Mesothelial cell of epicardium (in vitro differentiated cells): ENCODE results near the gene TSPAN16. TPM values are rescaled to one million over a fixed set of nuclear protein-coding genes. Genes with fewer than 3 reads are reported as not detected.

Experiments
- DNase-seq, 2 experiments: peaks; one replicate each; pipeline ENCODE4 v3.0.0; 2021; ENCODE audit warnings: low spot score in 2 of 2; ENCODE audit not compliant: unreplicated experiment in 2 of 2
- H3K27ac Mint-ChIP-seq: 2 replicates; pipeline ENCODE4 v1.8.0; 2021; ENCODE audit warnings: mixed read lengths
- H3K27me3 Mint-ChIP-seq: 2 replicates; pipeline ENCODE4 v1.8.0; 2021; ENCODE audit warnings: low read depth, mixed read lengths
- H3K36me3 Mint-ChIP-seq: 2 replicates; pipeline ENCODE4 v1.8.0; 2021; ENCODE audit warnings: mixed read lengths
- H3K4me1 Mint-ChIP-seq: 2 replicates; pipeline ENCODE4 v1.8.0; 2021; ENCODE audit warnings: mixed read lengths
- H3K4me3 Mint-ChIP-seq: 2 replicates; pipeline ENCODE4 v1.8.0; 2021; ENCODE audit warnings: mild to moderate bottlenecking, moderate library complexity, mixed read lengths
- H3K9me3 Mint-ChIP-seq: 2 replicates; pipeline ENCODE4 v1.8.0; 2021; ENCODE audit warnings: mixed read lengths
- CTCF ChIP-seq: fragments of 200-600 bp; sonication (generic); IDR thresholded peaks from one replicate; pipeline ENCODE4 v1.5.0; 2021; ENCODE audit warnings: antibody characterized with exemption; ENCODE audit not compliant: unreplicated experiment
- total RNA-seq: library from RNA; stranded (reverse); gene quantifications from 3 replicates; pipeline ENCODE4 v1.2.1, GENCODE V29; 2021

TSPAN16 gene
- total RNA-seq, 1 donor from 2014 or later, result not detected

- H3K27me3 Mint-ChIP-seq, result no peaks in the 10 kb centered on the region
- TF ChIP-seq CTCF, result no peak
- no peak for DNase-seq
- no peak overlapping the region for H3K27ac Mint-ChIP-seq
- H3K9me3 Mint-ChIP-seq, result no peaks in the 10 kb centered on the region
- peaks cover 7% of the 10 kb centered on the region for H3K36me3 Mint-ChIP-seq
- H3K4me1 Mint-ChIP-seq, result peaks cover 3% of the 10 kb centered on the region
- no peak overlapping the region for H3K4me3 Mint-ChIP-seq
Measured at GRCh38 chr19:11251650-11252314, 44.2 kb upstream of the TSPAN16 start.

GRCh38 chr19:11252665-11253355 is 43.1 kb upstream of the TSPAN16 start:
- no peaks in the 10 kb centered on the region for H3K27me3 Mint-ChIP-seq
- TF ChIP-seq CTCF, result no peak
- H3K4me1 Mint-ChIP-seq, result peaks cover 3% of the 10 kb centered on the region
- no peak overlapping the region for H3K4me3 Mint-ChIP-seq
- peaks cover 5% of the 10 kb centered on the region for H3K36me3 Mint-ChIP-seq
- H3K27ac Mint-ChIP-seq, result peak overlapping the region; percentile 30
- no peaks in the 10 kb centered on the region for H3K9me3 Mint-ChIP-seq
- DNase-seq, result no peak

- H3K27me3 Mint-ChIP-seq, result no peaks in the 10 kb centered on the region
- no peaks in the 10 kb centered on the region for H3K9me3 Mint-ChIP-seq
- H3K27ac Mint-ChIP-seq, result no peak overlapping the region
- no peak overlapping the region for H3K4me3 Mint-ChIP-seq
- peaks cover 4% of the 10 kb centered on the region for H3K36me3 Mint-ChIP-seq
- no peak for DNase-seq
- no peak for TF ChIP-seq CTCF
- H3K4me1 Mint-ChIP-seq, result peaks cover 3% of the 10 kb centered on the region
Measured at GRCh38 chr19:11254666-11255065, 41.3 kb upstream of the TSPAN16 start.

GRCh38 chr19:11256189-11256588 is 39.8 kb upstream of the TSPAN16 start:
- no peak for DNase-seq
- no peaks in the 10 kb centered on the region for H3K27me3 Mint-ChIP-seq
- peak overlapping the region; percentile 39 for H3K27ac Mint-ChIP-seq
- H3K36me3 Mint-ChIP-seq, result no peaks in the 10 kb centered on the region
- no peak overlapping the region for H3K4me3 Mint-ChIP-seq
- TF ChIP-seq CTCF, result no peak
- no peaks in the 10 kb centered on the region for H3K9me3 Mint-ChIP-seq
- H3K4me1 Mint-ChIP-seq, result peaks cover 3% of the 10 kb centered on the region

GRCh38 chr19:11257846-11258380 is 38.0 kb upstream of the TSPAN16 start:
- Mint-ChIP-seq H3K36me3 (no peaks in the 10 kb centered on the region), H3K9me3 (no peaks in the 10 kb centered on the region), H3K4me1 (peaks cover 3% of the 10 kb centered on the region), H3K27ac (no peak overlapping the region), H3K27me3 (no peaks in the 10 kb centered on the region), H3K4me3 (no peak overlapping the region)
- no peak for TF ChIP-seq CTCF
- DNase-seq, result no peak
